GM23338 (cell line): ENCODE measurements around the gene AOPEP. TPM values are rescaled to one million over a fixed set of nuclear protein-coding genes. Genes with fewer than 3 reads are reported as not detected.

ENCODE experiments used
- ATAC-seq: fragments of 200-7000 bp; cut with Tn5 transposase; 3 replicates; pipeline ENCODE4 v1.9.1; 2020
- DNase-seq: peaks from one replicate; pipeline ENCODE4 v3.0.0-alpha.2; 2015; ENCODE audit warnings: low spot score
- H2AFZ ChIP-seq: fragments of 200-600 bp; sonication (generic); 2 replicates; pipeline ENCODE4 v1.8.0; 2016; ENCODE audit warnings: antibody characterized with exemption, mild to moderate bottlenecking, moderate library complexity
- H3F3A ChIP-seq: fragments of 200-600 bp; sonication (generic); replicated peaks from 2 replicates; pipeline ENCODE4 v1.8.0; 2017; ENCODE audit warnings: antibody characterized with exemption, mixed run types, low read depth
- H3K27ac ChIP-seq: fragments of 200-600 bp; sonication (generic); 2 replicates; pipeline ENCODE4 v1.6.1; 2016; ENCODE audit warnings: low read depth
- H3K27me3 ChIP-seq: fragments of 200-600 bp; sonication (generic); 2 replicates; pipeline ENCODE4 v1.8.0; 2016; ENCODE audit warnings: mild to moderate bottlenecking, mixed run types, moderate library complexity; ENCODE audit not compliant: insufficient read depth
- H3K36me3 ChIP-seq: fragments of 200-600 bp; sonication (generic); 2 replicates; pipeline ENCODE4 v1.8.0; 2016; ENCODE audit warnings: mild to moderate bottlenecking; ENCODE audit not compliant: insufficient read depth
- H3K4me1 ChIP-seq: fragments of 200-600 bp; sonication (generic); 2 replicates; pipeline ENCODE4 v1.8.0; 2016; ENCODE audit warnings: mild to moderate bottlenecking, moderate library complexity; ENCODE audit not compliant: insufficient read depth
- H3K4me2 ChIP-seq: fragments of 200-600 bp; sonication (generic); 2 replicates; pipeline ENCODE4 v1.7.1; 2017; ENCODE audit warnings: mixed run types
- H3K4me3 ChIP-seq: fragments of 200-600 bp; sonication (generic); 2 replicates; pipeline ENCODE4 v1.6.1; 2016; ENCODE audit warnings: mixed run types
- H3K79me2 ChIP-seq: fragments of 200-600 bp; sonication (generic); replicated peaks from 2 replicates; pipeline ENCODE4 v1.8.0; 2017; ENCODE audit warnings: mild to moderate bottlenecking; ENCODE audit not compliant: insufficient read depth
- H3K9me2 ChIP-seq: fragments of 200-600 bp; sonication (generic); 2 replicates; pipeline ENCODE4 v1.8.0; 2017; ENCODE audit not compliant: insufficient read depth
- H4K20me1 ChIP-seq: fragments of 200-600 bp; sonication (generic); replicated peaks from 2 replicates; pipeline ENCODE4 v1.8.0; 2017; ENCODE audit warnings: mild to moderate bottlenecking; ENCODE audit not compliant: insufficient read depth
- H3K27ac Mint-ChIP-seq: 2 replicates; pipeline ENCODE4 v1.8.0; 2020; ENCODE audit warnings: inconsistent platforms, mild to moderate bottlenecking, moderate library complexity, mixed read lengths
- H3K27me3 Mint-ChIP-seq: 3 replicates; pipeline ENCODE4 v1.8.0; 2022; ENCODE audit warnings: low read depth, mild to moderate bottlenecking, moderate library complexity, mixed read lengths, inconsistent platforms; ENCODE audit not compliant: insufficient read depth, poor library complexity
- H3K36me3 Mint-ChIP-seq: 3 replicates; pipeline ENCODE4 v1.8.0; 2021; ENCODE audit warnings: low read depth, mild to moderate bottlenecking, inconsistent platforms, moderate library complexity, mixed read lengths
- H3K4me1 Mint-ChIP-seq: 3 replicates; pipeline ENCODE4 v1.8.0; 2020; ENCODE audit warnings: mild to moderate bottlenecking, inconsistent platforms, mixed read lengths
- H3K4me3 Mint-ChIP-seq: 3 replicates; pipeline ENCODE4 v1.8.0; 2021; ENCODE audit warnings: moderate library complexity, mild to moderate bottlenecking, inconsistent platforms, mixed read lengths
- H3K9me3 Mint-ChIP-seq: 3 replicates; pipeline ENCODE4 v1.8.0; 2020; ENCODE audit warnings: moderate library complexity, mild to moderate bottlenecking, inconsistent platforms, mixed read lengths
- CREB1 ChIP-seq: fragments of 250-450 bp; sonication (Bioruptor Pico); IDR thresholded peaks from 2 replicates; pipeline ENCODE4 v1.5.0; 2020; ENCODE audit warnings: low read depth, mild to moderate bottlenecking, moderate library complexity
- EZH2 ChIP-seq: fragments of 200-600 bp; sonication (generic); IDR thresholded peaks from one replicate; pipeline ENCODE4 v1.8.0; 2017; ENCODE audit warnings: antibody characterized with exemption, mild to moderate bottlenecking, low read depth; ENCODE audit not compliant: unreplicated experiment
- JUNB ChIP-seq: IDR thresholded peaks from one replicate; pipeline ENCODE4 v1.6.1; 2016; ENCODE audit warnings: antibody characterized with exemption; ENCODE audit not compliant: unreplicated experiment
- POLR2AphosphoS5 ChIP-seq: IDR thresholded peaks from 2 replicates; pipeline ENCODE4 v1.6.1; 2016; ENCODE audit warnings: antibody characterized with exemption, low read depth
- REST ChIP-seq: IDR thresholded peaks from one replicate; pipeline ENCODE4 v1.6.1; 2018; ENCODE audit warnings: antibody characterized with exemption; ENCODE audit not compliant: unreplicated experiment
- STAT1 ChIP-seq: IDR thresholded peaks from one replicate; pipeline ENCODE4 v1.6.1; 2016; ENCODE audit warnings: antibody characterized with exemption; ENCODE audit not compliant: unreplicated experiment
- ZNF114 ChIP-seq: fragments of 250-450 bp; sonication (Bioruptor Pico); IDR thresholded peaks from 2 replicates; pipeline ENCODE4 v1.5.0; 2020; ENCODE audit warnings: mild to moderate bottlenecking, moderate library complexity
- polyA plus RNA-seq: library from polyadenylated mRNA; unstranded; fragments of >200 nt; fragmentation: Nextera tagmentation; extraction: Ambion mirVana; gene quantifications from 2 replicates; pipeline ENCODE4 v1.2.1, GENCODE V29; 2016
- total RNA-seq: library from RNA; depleted of rRNA; stranded (reverse); fragments of >200 nt; shearing (Covaris generic); gene quantifications from 2 replicates; pipeline ENCODE4 v1.2.3, GENCODE V29; 2014
- TF ChIP-seq, protein P1 (sequence below): IDR thresholded peaks from 2 replicates; pipeline ENCODE4 v1.6.1; 2016; ENCODE audit warnings: antibody characterized with exemption
- TF ChIP-seq, protein P2 (sequence below): fragments of 250-450 bp; sonication (Bioruptor Pico); IDR thresholded peaks from 2 replicates; pipeline ENCODE4 v1.5.0; 2020; ENCODE audit warnings: mild to moderate bottlenecking, moderate library complexity

Gene AOPEP
- total and polyA plus RNA-seq, 2 experiments from 2014 or later, result 7.0 to 16.5 TPM

DNA sequence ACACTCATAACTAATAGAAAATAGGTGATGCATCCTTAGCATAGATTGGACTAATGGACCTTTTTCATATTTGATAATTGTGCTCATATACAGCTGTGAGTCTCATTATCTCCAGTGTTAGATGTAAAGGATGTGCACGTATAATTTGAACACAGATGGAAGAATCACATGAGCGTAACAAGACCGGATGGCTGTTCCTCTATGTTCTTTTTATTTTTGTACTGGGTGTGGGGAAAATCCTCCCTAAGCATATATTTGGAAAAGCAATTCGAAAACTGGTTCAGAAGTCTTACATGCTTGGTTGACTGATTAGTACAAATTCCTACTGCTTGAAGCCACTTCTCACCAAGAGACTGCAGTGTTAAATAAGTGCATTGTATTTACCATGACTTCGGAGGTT is 230.2 kb downstream of the AOPEP start (continued):
- TF ChIP-seq REST, result no peak
- TF ChIP-seq, protein P1, sequence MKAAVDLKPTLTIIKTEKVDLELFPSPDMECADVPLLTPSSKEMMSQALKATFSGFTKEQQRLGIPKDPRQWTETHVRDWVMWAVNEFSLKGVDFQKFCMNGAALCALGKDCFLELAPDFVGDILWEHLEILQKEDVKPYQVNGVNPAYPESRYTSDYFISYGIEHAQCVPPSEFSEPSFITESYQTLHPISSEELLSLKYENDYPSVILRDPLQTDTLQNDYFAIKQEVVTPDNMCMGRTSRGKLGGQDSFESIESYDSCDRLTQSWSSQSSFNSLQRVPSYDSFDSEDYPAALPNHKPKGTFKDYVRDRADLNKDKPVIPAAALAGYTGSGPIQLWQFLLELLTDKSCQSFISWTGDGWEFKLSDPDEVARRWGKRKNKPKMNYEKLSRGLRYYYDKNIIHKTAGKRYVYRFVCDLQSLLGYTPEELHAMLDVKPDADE, result no peak

- Mint-ChIP-seq H3K27ac (no peak overlapping the region), H3K4me3 (no peak overlapping the region), H3K4me1 (no peaks in the 10 kb centered on the region), H3K27me3 (peaks cover 2% of the 10 kb centered on the region), H3K9me3 (no peaks in the 10 kb centered on the region), H3K36me3 (peaks cover 2% of the 10 kb centered on the region; the same call in 1 of the 3 replicates)
- no peak overlapping the region for H3K27ac ChIP-seq
- H3K4me3 ChIP-seq, result no peak overlapping the region
- ATAC-seq, result no peak
- DNase-seq, result no peak
- H3K27me3 ChIP-seq, result no peaks in the 10 kb centered on the region
- H3K4me1 ChIP-seq, result no peaks in the 10 kb centered on the region
- no peak overlapping the region for H3K4me2 ChIP-seq
- no peaks in the 10 kb centered on the region for H4K20me1 ChIP-seq
- no peak overlapping the region for H2AFZ ChIP-seq
- H3F3A ChIP-seq, result no peaks in the 10 kb centered on the region
- no peaks in the 10 kb centered on the region for H3K79me2 ChIP-seq
- peaks cover 3% of the 10 kb centered on the region; the same call in 1 of the 2 replicates for H3K9me2 ChIP-seq
- peaks cover 4% of the 10 kb centered on the region; the same call in 1 of the 2 replicates for H3K36me3 ChIP-seq
- TF ChIP-seq STAT1, result no peak
- TF ChIP-seq, protein P1, result no peak
- TF ChIP-seq, protein P2, sequence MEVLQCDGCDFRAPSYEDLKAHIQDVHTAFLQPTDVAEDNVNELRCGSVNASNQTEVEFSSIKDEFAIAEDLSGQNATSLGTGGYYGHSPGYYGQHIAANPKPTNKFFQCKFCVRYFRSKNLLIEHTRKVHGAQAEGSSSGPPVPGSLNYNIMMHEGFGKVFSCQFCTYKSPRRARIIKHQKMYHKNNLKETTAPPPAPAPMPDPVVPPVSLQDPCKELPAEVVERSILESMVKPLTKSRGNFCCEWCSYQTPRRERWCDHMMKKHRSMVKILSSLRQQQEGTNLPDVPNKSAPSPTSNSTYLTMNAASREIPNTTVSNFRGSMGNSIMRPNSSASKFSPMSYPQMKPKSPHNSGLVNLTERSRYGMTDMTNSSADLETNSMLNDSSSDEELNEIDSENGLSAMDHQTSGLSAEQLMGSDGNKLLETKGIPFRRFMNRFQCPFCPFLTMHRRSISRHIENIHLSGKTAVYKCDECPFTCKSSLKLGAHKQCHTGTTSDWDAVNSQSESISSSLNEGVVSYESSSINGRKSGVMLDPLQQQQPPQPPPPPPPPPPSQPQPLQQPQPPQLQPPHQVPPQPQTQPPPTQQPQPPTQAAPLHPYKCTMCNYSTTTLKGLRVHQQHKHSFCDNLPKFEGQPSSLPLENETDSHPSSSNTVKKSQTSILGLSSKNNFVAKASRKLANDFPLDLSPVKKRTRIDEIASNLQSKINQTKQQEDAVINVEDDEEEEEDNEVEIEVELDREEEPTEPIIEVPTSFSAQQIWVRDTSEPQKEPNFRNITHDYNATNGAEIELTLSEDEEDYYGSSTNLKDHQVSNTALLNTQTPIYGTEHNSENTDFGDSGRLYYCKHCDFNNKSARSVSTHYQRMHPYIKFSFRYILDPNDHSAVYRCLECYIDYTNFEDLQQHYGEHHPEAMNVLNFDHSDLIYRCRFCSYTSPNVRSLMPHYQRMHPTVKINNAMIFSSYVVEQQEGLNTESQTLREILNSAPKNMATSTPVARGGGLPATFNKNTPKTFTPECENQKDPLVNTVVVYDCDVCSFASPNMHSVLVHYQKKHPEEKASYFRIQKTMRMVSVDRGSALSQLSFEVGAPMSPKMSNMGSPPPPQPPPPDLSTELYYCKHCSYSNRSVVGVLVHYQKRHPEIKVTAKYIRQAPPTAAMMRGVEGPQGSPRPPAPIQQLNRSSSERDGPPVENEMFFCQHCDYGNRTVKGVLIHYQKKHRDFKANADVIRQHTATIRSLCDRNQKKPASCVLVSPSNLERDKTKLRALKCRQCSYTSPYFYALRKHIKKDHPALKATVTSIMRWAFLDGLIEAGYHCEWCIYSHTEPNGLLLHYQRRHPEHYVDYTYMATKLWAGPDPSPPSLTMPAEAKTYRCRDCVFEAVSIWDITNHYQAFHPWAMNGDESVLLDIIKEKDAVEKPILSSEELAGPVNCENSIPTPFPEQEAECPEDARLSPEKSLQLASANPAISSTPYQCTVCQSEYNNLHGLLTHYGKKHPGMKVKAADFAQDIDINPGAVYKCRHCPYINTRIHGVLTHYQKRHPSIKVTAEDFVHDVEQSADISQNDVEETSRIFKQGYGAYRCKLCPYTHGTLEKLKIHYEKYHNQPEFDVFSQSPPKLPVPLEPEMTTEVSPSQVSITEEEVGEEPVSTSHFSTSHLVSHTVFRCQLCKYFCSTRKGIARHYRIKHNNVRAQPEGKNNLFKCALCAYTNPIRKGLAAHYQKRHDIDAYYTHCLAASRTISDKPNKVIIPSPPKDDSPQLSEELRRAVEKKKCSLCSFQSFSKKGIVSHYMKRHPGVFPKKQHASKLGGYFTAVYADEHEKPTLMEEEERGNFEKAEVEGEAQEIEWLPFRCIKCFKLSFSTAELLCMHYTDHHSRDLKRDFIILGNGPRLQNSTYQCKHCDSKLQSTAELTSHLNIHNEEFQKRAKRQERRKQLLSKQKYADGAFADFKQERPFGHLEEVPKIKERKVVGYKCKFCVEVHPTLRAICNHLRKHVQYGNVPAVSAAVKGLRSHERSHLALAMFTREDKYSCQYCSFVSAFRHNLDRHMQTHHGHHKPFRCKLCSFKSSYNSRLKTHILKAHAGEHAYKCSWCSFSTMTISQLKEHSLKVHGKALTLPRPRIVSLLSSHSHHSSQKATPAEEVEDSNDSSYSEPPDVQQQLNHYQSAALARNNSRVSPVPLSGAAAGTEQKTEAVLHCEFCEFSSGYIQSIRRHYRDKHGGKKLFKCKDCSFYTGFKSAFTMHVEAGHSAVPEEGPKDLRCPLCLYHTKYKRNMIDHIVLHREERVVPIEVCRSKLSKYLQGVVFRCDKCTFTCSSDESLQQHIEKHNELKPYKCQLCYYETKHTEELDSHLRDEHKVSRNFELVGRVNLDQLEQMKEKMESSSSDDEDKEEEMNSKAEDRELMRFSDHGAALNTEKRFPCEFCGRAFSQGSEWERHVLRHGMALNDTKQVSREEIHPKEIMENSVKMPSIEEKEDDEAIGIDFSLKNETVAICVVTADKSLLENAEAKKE (CRISPR knock-in tag), result no peak
- TF ChIP-seq JUNB, result no peak
- no peak for TF ChIP-seq ZNF114 (CRISPR knock-in tag)
- TF ChIP-seq CREB1 (CRISPR knock-in tag), result no peak
- TF ChIP-seq POLR2AphosphoS5, result no peak
- no peak for TF ChIP-seq REST
- no peak for TF ChIP-seq EZH2
Measured at GRCh38 chr9:94960964-94961363, 234.5 kb downstream of the AOPEP start.
